DND-41 (cell line): ENCODE data around the gene EXOC4.

Experiments
- CTCF ChIP-seq: IDR thresholded peaks from 2 replicates; pipeline ENCODE4 v1.5.1; 2012; ENCODE audit warnings: borderline replicate concordance, low read length, moderate library complexity, mild to moderate bottlenecking; ENCODE audit not compliant: poor library complexity, severe bottlenecking; ENCODE audit errors: extremely low read depth
- EZH2 ChIP-seq: IDR thresholded peaks from 3 replicates; pipeline ENCODE4 v1.6.1; 2012; ENCODE audit warnings: borderline replicate concordance, low read depth, mild to moderate bottlenecking, moderate library complexity, low read length, inconsistent platforms; ENCODE audit not compliant: severe bottlenecking

- TF ChIP-seq CTCF, result no peak
- TF ChIP-seq EZH2, result no peak
Observed at GRCh38 chr7:134067164-134067563, 814.3 kb downstream of the EXOC4 start.
